PFSK-1 (cell line): ENCODE results near the gene CROCC2.

Source experiments
- FOXP2 ChIP-seq: optimal IDR thresholded peaks from 2 replicates; pipeline ENCODE3; 2011; ENCODE audit warnings: borderline replicate concordance, control low read depth, inconsistent platforms; ENCODE audit not compliant: insufficient read depth; ENCODE audit errors: extremely low read length, extremely low read depth
- POLR2AphosphoS5 ChIP-seq: IDR thresholded peaks from 2 replicates; pipeline ENCODE4 v1.6.1; 2012; ENCODE audit warnings: low read depth, mild to moderate bottlenecking, control low read depth, low read length, moderate library complexity
- SIN3A ChIP-seq: IDR thresholded peaks from 2 replicates; pipeline ENCODE4 v1.6.1; 2012; ENCODE audit warnings: mild to moderate bottlenecking, low read length, moderate library complexity, borderline replicate concordance; ENCODE audit not compliant: insufficient read depth
- TAF1 ChIP-seq: IDR thresholded peaks from 2 replicates; pipeline ENCODE4 v1.6.1; 2012; ENCODE audit warnings: low read length, control low read depth, borderline replicate concordance; ENCODE audit not compliant: insufficient read depth
- TF ChIP-seq, protein P1 (sequence below), 2 experiments: IDR thresholded peaks; 2 replicates each; pipeline versions ENCODE4 v1.6.1 to v1.8.0; 2011 to 2012; ENCODE audit warnings: low read depth in 2 of 2, low read length in 2 of 2, control low read depth in 1 of 2, inconsistent platforms in 1 of 2, mild to moderate bottlenecking in 1 of 2, moderate library complexity in 1 of 2; ENCODE audit not compliant: insufficient read depth in 1 of 2

The CROCC2 gene

DNA sequence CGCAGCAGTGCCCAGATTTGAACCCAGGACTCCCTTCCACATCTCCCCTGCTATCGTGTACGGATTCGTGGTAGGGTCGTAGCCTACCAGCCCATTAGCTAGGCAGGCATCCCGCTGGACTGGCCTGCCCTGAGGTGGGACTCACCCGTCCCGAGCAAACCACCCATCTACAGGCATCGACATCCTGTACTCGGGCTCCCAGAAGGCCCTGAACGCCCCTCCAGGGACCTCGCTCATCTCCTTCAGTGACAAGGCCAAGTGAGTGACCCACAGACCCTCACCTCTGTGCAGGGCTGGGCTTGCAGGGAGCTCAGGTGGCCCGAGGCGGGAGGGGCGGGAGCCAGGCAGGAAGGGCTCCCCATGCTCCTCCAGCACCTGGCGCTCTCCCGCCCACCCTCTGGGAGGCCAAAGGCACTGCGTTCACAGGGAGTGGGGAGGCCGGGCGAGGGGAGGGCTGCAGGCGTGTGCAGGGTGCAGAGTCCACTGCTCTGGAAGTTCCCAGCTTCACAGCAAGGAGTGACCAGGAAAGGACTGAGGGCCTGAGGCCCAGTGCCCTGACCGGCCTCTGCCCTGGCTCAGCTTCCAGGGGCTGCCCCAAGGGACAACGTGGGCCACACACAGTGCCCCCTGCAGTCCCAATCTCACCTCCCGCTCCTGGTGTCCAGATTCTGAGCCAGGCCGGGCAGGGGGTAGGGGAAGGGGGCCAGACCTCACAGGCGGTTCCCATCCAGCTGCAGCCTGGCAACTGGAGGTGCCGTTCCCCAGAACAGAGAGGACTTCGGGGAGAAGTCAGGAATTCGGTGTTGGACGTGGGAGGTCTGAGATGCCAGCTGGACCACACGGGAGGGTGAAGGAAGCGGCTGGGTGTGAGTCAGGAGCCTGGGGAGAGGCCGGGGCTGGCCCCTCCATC, 32.1 kb upstream of the CROCC2 start:
- no peak for TF ChIP-seq FOXP2
- TF ChIP-seq TAF1, result no peak
- TF ChIP-seq, protein P1, sequence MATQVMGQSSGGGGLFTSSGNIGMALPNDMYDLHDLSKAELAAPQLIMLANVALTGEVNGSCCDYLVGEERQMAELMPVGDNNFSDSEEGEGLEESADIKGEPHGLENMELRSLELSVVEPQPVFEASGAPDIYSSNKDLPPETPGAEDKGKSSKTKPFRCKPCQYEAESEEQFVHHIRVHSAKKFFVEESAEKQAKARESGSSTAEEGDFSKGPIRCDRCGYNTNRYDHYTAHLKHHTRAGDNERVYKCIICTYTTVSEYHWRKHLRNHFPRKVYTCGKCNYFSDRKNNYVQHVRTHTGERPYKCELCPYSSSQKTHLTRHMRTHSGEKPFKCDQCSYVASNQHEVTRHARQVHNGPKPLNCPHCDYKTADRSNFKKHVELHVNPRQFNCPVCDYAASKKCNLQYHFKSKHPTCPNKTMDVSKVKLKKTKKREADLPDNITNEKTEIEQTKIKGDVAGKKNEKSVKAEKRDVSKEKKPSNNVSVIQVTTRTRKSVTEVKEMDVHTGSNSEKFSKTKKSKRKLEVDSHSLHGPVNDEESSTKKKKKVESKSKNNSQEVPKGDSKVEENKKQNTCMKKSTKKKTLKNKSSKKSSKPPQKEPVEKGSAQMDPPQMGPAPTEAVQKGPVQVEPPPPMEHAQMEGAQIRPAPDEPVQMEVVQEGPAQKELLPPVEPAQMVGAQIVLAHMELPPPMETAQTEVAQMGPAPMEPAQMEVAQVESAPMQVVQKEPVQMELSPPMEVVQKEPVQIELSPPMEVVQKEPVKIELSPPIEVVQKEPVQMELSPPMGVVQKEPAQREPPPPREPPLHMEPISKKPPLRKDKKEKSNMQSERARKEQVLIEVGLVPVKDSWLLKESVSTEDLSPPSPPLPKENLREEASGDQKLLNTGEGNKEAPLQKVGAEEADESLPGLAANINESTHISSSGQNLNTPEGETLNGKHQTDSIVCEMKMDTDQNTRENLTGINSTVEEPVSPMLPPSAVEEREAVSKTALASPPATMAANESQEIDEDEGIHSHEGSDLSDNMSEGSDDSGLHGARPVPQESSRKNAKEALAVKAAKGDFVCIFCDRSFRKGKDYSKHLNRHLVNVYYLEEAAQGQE (IDR thresholded peaks at IDR 0.05; ENCODE audit: insufficient read depth in 1 of 2, low read depth in 2 of 2, low read length in 2 of 2), result no peak
- TF ChIP-seq POLR2AphosphoS5, result no peak
- no peak for TF ChIP-seq SIN3A

DNA sequence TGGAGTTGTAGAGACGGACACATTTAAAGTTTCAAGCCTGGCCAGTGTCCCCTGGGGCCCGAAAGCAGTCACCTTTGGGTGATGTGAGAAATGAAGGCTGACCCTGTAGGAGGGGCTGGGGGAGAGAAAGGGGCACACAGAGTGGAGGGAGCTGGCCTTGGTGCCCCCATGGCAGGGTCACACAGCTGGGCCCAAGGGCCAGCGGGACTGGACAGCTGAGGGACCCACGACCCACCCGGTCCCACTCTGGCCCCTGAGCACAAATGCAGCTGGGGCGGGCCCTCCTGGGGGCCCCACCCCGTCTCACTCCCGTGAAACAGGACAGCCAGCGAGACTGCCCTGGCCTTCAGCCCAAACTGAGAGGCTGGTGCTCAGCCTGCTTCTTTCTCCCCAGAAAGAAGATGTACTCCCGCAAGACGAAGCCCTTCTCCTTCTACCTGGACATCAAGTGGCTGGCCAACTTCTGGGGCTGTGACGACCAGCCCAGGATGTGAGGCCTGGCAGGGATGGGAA, 31.4 kb upstream of the CROCC2 start:
- TF ChIP-seq, protein P1 (IDR thresholded peaks at IDR 0.05; ENCODE audit: insufficient read depth in 1 of 2, low read depth in 2 of 2, low read length in 2 of 2), result no peak
- no peak for TF ChIP-seq FOXP2
- TF ChIP-seq SIN3A, result no peak
- no peak for TF ChIP-seq TAF1
- no peak for TF ChIP-seq POLR2AphosphoS5

DNA sequence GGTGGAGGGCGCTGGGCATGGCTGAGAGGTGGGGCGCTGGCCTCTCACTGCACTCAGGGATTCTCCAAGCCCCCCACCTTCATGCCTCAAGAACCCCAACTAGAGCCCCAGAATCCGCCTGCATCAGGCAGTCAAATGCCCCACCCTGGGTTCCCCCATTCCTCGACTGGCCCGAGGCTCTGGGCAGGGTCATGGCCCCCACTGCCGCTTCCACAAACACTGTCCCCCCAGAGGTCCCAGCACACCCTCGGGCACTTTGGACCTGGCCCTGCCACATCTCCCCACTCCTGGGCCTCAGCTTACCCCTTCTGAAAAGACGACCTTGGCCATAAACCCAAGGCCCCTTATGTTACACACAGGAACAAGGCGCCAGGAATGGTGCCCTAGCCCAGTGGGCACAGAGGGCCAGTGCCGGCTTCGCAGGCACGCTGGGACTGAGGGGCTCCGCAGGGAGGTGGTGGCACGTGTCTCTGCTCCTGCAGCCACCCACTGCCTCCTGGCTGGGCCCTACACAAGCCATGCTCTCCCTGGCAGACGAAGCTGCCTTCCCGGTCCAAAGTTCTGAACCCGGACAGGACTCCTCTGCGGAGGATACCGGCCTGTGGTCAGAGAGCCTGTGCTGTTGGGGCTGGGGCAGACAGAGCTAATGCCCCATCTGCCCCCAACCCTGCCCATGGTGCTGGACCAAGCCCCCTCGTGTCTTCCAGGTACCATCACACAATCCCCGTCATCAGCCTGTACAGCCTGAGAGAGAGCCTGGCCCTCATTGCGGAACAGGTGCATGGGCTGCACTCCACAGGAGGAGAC, 30.7 kb upstream of the CROCC2 start:
- TF ChIP-seq SIN3A, result no peak
- TF ChIP-seq POLR2AphosphoS5, result no peak
- no peak for TF ChIP-seq FOXP2
- no peak for TF ChIP-seq TAF1
- TF ChIP-seq, protein P1 (IDR thresholded peaks at IDR 0.05; ENCODE audit: insufficient read depth in 1 of 2, low read depth in 2 of 2, low read length in 2 of 2), result no peak

DNA sequence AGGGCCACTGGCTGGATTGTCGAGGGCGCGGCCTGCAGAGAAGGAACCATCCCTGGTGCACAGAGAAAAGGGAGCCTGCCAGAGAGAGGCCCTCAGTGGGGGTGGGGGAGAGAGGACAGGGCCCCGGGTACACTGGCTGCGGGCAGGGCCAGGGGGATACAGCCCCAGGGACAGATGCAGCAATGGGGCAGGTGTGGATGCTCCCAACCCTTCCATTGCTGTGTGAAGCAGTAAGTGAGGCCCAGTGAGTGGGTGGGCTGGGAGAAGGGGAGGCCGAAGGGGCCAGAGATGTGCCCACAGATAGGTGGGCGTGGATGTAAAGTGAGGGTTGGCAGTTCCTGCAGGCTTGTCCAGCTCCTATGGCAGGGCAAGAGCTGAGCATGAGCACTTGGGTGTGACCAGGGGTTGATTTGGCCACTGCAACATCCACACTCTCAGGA, 30.1 kb upstream of the CROCC2 start:
- TF ChIP-seq FOXP2 (no peak), POLR2AphosphoS5 (no peak), TAF1 (no peak), SIN3A (no peak)
- TF ChIP-seq, protein P1 (IDR thresholded peaks at IDR 0.05; ENCODE audit: insufficient read depth in 1 of 2, low read depth in 2 of 2, low read length in 2 of 2), result no peak
